ENCODE results near the gene OCEL1. TPM values are rescaled to one million over a fixed set of nuclear protein-coding genes. Genes with fewer than 3 reads are reported as not detected.

Gene OCEL1
- total and polyA plus RNA-seq, 7 experiments from 2014 or later: 21.8 to 41.1 (median 31.2) TPM

DNA sequence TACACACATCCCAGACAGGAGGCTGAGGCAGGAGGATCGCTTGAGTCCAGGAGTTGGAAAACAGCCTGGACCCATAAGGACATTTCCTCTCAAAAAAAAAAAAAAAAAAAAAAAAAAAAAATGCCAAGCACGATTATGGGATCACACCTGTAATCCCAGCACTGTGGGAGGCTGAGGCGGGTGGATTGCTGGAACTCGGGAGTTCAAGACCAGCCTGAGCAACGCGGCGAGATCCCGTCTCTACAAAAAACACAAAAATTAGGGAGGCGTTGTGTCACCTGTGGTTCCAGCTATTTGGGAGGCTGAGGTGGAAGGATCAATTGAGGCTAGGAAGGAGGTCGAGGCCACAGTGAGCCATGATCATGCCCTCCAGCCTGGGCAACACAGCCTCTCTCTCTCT, 973 bp upstream of the OCEL1 start:
- Mint-ChIP-seq H3K4me1 (peaks cover 3 to 8% (median 5%) of the 10 kb centered on the region in 7 donors), H3K9me3 (no peaks in the 10 kb centered on the region), H3K36me3 (peaks cover 0 to 4% (median 0%) of the 10 kb centered on the region in 5 donors), H3K4me3 (peak overlapping the region; percentile 43 to 98 (median 66)), H3K27ac (peak overlapping the region in 3 of 9 donors; percentile 43 to 97 (median 86)), H3K27me3 (no peaks in the 10 kb centered on the region)
- DNase-seq (no peak), ATAC-seq (no peak)
- Histone ChIP-seq H3K4me3 (ENCODE audit: low read length) (no peak overlapping the region), H3K4me1 (ENCODE audit: control insufficient read depth in 2 of 2, insufficient read depth in 2 of 2, low read length in 2 of 2) (peaks cover 0 to 2% of the 10 kb centered on the region in 2 donors), H3K27me3 (ENCODE audit: control insufficient read depth in 2 of 2, insufficient read depth in 2 of 2, low read length in 2 of 2) (no peaks in the 10 kb centered on the region), H3K27ac (ENCODE audit: low read depth, low read length) (peak overlapping the region; percentile 81), H3K36me3 (ENCODE audit: control insufficient read depth in 2 of 3, insufficient read depth in 3 of 3, low read length in 3 of 3) (peaks cover 0 to 8% (median 0%) of the 10 kb centered on the region in 3 experiments), H3K9me3 (ENCODE audit: control insufficient read depth in 2 of 3, low read length in 3 of 3) (no peaks in the 10 kb centered on the region)
- ChIA-PET POLR2A (interaction anchor here (0.6 to 4.7 kb wide), 5 partner anchors 9 to 244 kb away, joined by 3 to 77 read pairs (median 3); partner anchors contain the start of gene USE1), CTCF (interaction anchor here (1.0 to 2.0 kb wide), 2 partner anchors 10 to 35 kb away, joined by 3 to 7 read pairs; no protein-coding TSS in a partner anchor)
- intact Hi-C loops (cut with micrococcal nuclease): loop anchor here in 1 of 2 donors (5.0 kb wide), 1 partner anchor 683 kb away; the partner anchor contains the start of gene CHERP

DNA sequence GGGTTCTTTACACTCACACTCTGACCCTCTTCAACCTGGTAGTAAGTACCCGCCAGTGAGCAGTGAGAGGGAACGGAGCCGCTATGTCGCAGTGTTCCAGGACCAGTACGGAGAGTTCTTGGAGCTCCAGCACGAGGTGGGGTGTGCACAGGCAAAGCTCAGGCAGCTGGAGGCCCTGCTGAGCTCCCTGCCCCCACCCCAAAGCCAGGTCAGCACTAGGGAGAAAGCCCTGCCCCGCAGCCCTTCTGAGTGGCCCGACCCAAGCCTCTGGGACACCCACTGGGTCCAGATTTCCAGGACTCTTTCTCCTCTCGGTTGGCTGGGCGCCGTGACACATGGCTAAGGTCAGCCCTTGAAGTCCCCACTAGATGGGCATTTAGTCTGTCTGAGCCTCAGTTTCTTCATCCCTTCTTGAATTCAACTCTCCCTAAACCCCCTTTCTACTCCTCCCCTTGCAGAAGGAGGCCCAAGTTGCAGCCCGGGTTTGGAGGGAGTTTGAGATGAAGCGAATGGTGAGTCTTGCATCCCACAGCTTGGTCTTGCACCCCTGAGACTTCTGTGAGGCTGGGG, 1.9 kb downstream of the OCEL1 start:
- no peaks in the 10 kb centered on the region for H3K9me3 Mint-ChIP-seq
- H3K4me1 Mint-ChIP-seq: peaks cover 5 to 8% (median 6%) of the 10 kb centered on the region in 7 donors
- peak overlapping the region in 1 of 9 donors; percentile 81 for H3K27ac Mint-ChIP-seq
- Histone ChIP-seq H3K4me3 (ENCODE audit: low read length) (no peak overlapping the region), H3K4me1 (ENCODE audit: control insufficient read depth in 2 of 2, insufficient read depth in 2 of 2, low read length in 2 of 2) (peaks cover 0 to 2% of the 10 kb centered on the region in 2 donors), H3K27me3 (ENCODE audit: control insufficient read depth in 2 of 2, insufficient read depth in 2 of 2, low read length in 2 of 2) (no peaks in the 10 kb centered on the region), H3K36me3 (ENCODE audit: control insufficient read depth in 2 of 3, insufficient read depth in 3 of 3, low read length in 3 of 3) (peaks cover 0 to 15% (median 3%) of the 10 kb centered on the region in 3 experiments), H3K27ac (ENCODE audit: low read depth, low read length) (no peak overlapping the region), H3K9me3 (ENCODE audit: control insufficient read depth in 2 of 3, low read length in 3 of 3) (no peaks in the 10 kb centered on the region)
- no peak for DNase-seq
- no peak for ATAC-seq
- peaks cover 0 to 4% (median 0%) of the 10 kb centered on the region in 5 donors for H3K36me3 Mint-ChIP-seq
- ChIA-PET CTCF (interaction anchor here (0.7 kb wide), 1 partner anchor 15 kb away, joined by 4 read pairs; no protein-coding TSS in a partner anchor), POLR2A (interaction anchor here (2.6 to 4.7 kb wide), 3 partner anchors 8 to 44 kb away, joined by 17 to 77 read pairs (median 37); partner anchors contain the start of gene USE1)
- no peaks in the 10 kb centered on the region for H3K27me3 Mint-ChIP-seq
- H3K4me3 Mint-ChIP-seq: peak overlapping the region in 6 of 10 donors; percentile 25 to 98 (median 90)
- intact Hi-C loops (cut with micrococcal nuclease): loop anchor here in 1 of 2 donors (5.0 kb wide), 1 partner anchor 686 kb away; the partner anchor contains the start of gene CHERP

DNA sequence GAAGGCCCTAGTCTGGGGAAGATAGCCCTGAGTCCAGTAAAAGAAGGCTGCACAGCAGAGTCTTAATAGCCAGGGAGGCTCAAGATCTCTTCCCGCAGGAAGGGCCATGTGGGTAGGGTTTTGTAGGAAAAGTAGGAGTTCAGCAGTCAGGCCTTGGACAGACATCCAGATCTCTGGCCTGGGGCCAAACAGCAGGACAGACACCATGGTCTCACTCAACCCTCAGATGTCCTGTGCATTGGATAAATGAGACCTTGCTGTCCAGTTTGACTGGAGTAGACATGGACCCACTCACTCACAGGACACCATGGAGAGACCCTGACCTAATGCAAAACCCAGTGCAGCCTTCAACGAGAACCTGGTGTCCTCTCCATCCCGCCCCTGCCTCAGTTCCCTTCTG, 3.9 kb downstream of the OCEL1 start:
- ATAC-seq (no peak), DNase-seq (no peak)
- Histone ChIP-seq H3K4me3 (ENCODE audit: low read length) (no peak overlapping the region), H3K4me1 (ENCODE audit: control insufficient read depth in 2 of 2, insufficient read depth in 2 of 2, low read length in 2 of 2) (peaks cover 2 to 9% of the 10 kb centered on the region in 2 donors), H3K27ac (ENCODE audit: low read depth, low read length) (no peak overlapping the region), H3K9me3 (ENCODE audit: control insufficient read depth in 2 of 3, low read length in 3 of 3) (no peaks in the 10 kb centered on the region), H3K36me3 (ENCODE audit: control insufficient read depth in 2 of 3, insufficient read depth in 3 of 3, low read length in 3 of 3) (peaks cover 0 to 15% (median 3%) of the 10 kb centered on the region in 3 experiments), H3K27me3 (ENCODE audit: control insufficient read depth in 2 of 2, insufficient read depth in 2 of 2, low read length in 2 of 2) (no peaks in the 10 kb centered on the region)
- Mint-ChIP-seq H3K27me3 (no peaks in the 10 kb centered on the region), H3K36me3 (peaks cover 0 to 4% (median 0%) of the 10 kb centered on the region in 5 donors), H3K4me1 (peaks cover 9 to 24% (median 16%) of the 10 kb centered on the region in 7 donors), H3K9me3 (no peaks in the 10 kb centered on the region), H3K27ac (no peak overlapping the region), H3K4me3 (no peak overlapping the region)
- ChIA-PET POLR2A (interaction anchor here (1.0 kb wide), 1 partner anchor 15 kb away, joined by 4 read pairs; the partner anchor contains the start of gene USE1), CTCF (interaction anchor here (0.5 kb wide), 1 partner anchor 25 kb away, joined by 3 read pairs; no protein-coding TSS in a partner anchor)
- intact Hi-C loops (cut with micrococcal nuclease): loop anchor here in 1 of 2 donors (5.0 kb wide), 1 partner anchor 688 kb away; the partner anchor contains the start of gene CHERP

DNA sequence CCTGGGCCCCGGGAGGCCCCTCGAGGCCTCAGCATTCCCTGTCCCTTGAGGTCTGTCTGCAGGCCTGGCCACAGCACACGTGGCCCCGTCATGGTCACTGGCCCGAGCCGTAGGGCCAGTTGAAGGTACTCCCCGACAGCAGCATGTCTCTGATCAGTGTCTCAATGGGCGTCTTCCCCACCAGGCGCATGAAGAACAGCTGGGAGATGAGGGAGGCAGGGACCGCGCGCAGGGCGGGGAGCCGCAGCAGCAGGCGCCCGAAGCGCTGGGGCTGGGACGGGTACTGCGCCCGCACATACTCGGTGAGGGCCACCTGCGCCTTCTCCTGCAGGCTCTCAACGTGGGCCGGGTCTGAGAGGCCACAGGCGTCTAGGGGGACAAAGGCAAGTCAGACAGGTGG, 6.2 kb downstream of the OCEL1 start:
- Mint-ChIP-seq H3K36me3 (peaks cover 0 to 4% (median 0%) of the 10 kb centered on the region in 5 donors), H3K4me1 (peaks cover 4 to 23% (median 13%) of the 10 kb centered on the region in 7 donors), H3K4me3 (peak overlapping the region in 1 of 10 donors; percentile 44), H3K27me3 (no peaks in the 10 kb centered on the region), H3K27ac (peak overlapping the region in 1 of 9 donors; percentile 2), H3K9me3 (no peaks in the 10 kb centered on the region)
- Histone ChIP-seq H3K4me3 (ENCODE audit: low read length) (no peak overlapping the region), H3K9me3 (ENCODE audit: control insufficient read depth in 2 of 3, low read length in 3 of 3) (no peaks in the 10 kb centered on the region), H3K27me3 (ENCODE audit: control insufficient read depth in 2 of 2, insufficient read depth in 2 of 2, low read length in 2 of 2) (no peaks in the 10 kb centered on the region), H3K27ac (ENCODE audit: low read depth, low read length) (no peak overlapping the region), H3K36me3 (ENCODE audit: control insufficient read depth in 2 of 3, insufficient read depth in 3 of 3, low read length in 3 of 3) (peaks cover 0 to 12% (median 3%) of the 10 kb centered on the region in 3 experiments), H3K4me1 (ENCODE audit: control insufficient read depth in 2 of 2, insufficient read depth in 2 of 2, low read length in 2 of 2) (peaks cover 0 to 11% of the 10 kb centered on the region in 2 donors)
- ChIA-PET CTCF (no interaction called here), POLR2A (interaction anchor here (0.6 kb wide), 1 partner anchor 52 kb away, joined by 3 read pairs; no protein-coding TSS in a partner anchor)
- no peak for DNase-seq
- ATAC-seq: no peak
- intact Hi-C loops (cut with micrococcal nuclease): no loop called here

DNA sequence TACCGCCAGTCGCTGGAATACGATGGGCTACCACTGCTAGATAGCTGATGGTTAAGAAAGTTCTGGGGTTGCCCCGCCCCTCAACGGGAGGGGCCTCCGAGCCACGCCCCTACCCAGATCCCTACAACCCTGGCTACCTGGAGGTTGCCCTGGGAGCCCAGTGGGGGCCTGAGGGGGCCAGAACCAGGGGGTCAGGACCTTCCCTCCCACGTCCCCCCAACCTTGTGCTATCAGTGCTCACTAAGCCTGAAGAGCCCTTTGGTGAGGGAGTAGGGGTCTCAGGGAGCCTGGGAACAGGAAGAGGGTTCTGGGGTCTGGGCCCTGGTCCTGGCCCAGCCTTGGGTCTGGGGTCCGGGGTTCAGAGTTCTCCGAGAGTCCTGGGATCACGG, 8.9 kb downstream of the OCEL1 start:
- peak; percentile 32 to 76 (median 45) for DNase-seq
- ATAC-seq: peak; percentile 74
- Mint-ChIP-seq H3K27me3 (no peaks in the 10 kb centered on the region), H3K36me3 (peaks cover 0 to 3% (median 0%) of the 10 kb centered on the region in 5 donors), H3K4me3 (peak overlapping the region; percentile 67 to 88 (median 82)), H3K27ac (peak overlapping the region in 4 of 9 donors; percentile 12 to 77 (median 58)), H3K4me1 (peaks cover 4 to 22% (median 13%) of the 10 kb centered on the region in 7 donors), H3K9me3 (no peaks in the 10 kb centered on the region)
- no peaks in the 10 kb centered on the region for H3K27me3 ChIP-seq (ENCODE audit: control insufficient read depth in 2 of 2, insufficient read depth in 2 of 2, low read length in 2 of 2)
- no peaks in the 10 kb centered on the region for H3K9me3 ChIP-seq (ENCODE audit: control insufficient read depth in 2 of 3, low read length in 3 of 3)
- CTCF ChIA-PET: interaction anchor here (0.8 to 2.2 kb wide), 6 partner anchors 9 to 186 kb away, joined by 3 to 13 read pairs (median 5); partner anchors contain the start of genes OCEL1 and USE1
- peak overlapping the region; percentile 64 for H3K27ac ChIP-seq (ENCODE audit: low read depth, low read length)
- peaks cover 0 to 8% (median 3%) of the 10 kb centered on the region in 3 experiments for H3K36me3 ChIP-seq (ENCODE audit: control insufficient read depth in 2 of 3, insufficient read depth in 3 of 3, low read length in 3 of 3)
- H3K4me1 ChIP-seq (ENCODE audit: control insufficient read depth in 2 of 2, insufficient read depth in 2 of 2, low read length in 2 of 2): peaks cover 0 to 11% of the 10 kb centered on the region in 2 donors
- intact Hi-C loops (cut with micrococcal nuclease): loop anchor here (1.0 to 2.0 kb wide), 12 partner anchors 9 to 168 kb away; partner anchors contain the start of genes OCEL1 (in 2 of the 2), USE1 (in 2 of the 2), BABAM1 (in 1 of the 2) and HAUS8 (in 1 of the 2)
- POLR2A ChIA-PET: interaction anchor here (0.7 to 4.2 kb wide), 12 partner anchors 9 to 670 kb away, joined by 3 to 37 read pairs (median 6); partner anchors contain the start of genes BABAM1, OCEL1, USE1 and USHBP1
- H3K4me3 ChIP-seq (ENCODE audit: low read length): peak overlapping the region; percentile 74
